Activated T-cell treated with anti-CD3 and anti-CD28 coated beads, Interleukin-2, amount 50 U/mL, for 4 hours (primary cell): ENCODE measurements around the gene RIN2. TPM values are rescaled to one million over a fixed set of nuclear protein-coding genes. Genes with fewer than 3 reads are reported as not detected.

ENCODE experiments used
- ATAC-seq, 2 donors: fragments of 200-7000 bp; cut with Tn5 transposase; one replicate each; pipeline ENCODE4 v1.10.0; 2021
- DNase-seq: peaks from one replicate; pipeline ENCODE4 v3.0.0-alpha.2; 2020
- H3K27me3 Mint-ChIP-seq: one replicate; pipeline ENCODE4 v1.8.0; 2021; ENCODE audit warnings: low read depth, mixed read lengths
- H3K36me3 Mint-ChIP-seq: one replicate; pipeline ENCODE4 v1.8.0; 2022; ENCODE audit warnings: mixed read lengths; ENCODE audit not compliant: insufficient read depth
- H3K4me1 Mint-ChIP-seq: one replicate; pipeline ENCODE4 v1.8.0; 2021; ENCODE audit warnings: low read depth, mixed read lengths
- H3K4me3 Mint-ChIP-seq: one replicate; pipeline ENCODE4 v1.8.0; 2021; ENCODE audit warnings: mild to moderate bottlenecking, moderate library complexity, mixed read lengths
- H3K9me3 Mint-ChIP-seq: one replicate; pipeline ENCODE4 v1.8.0; 2021; ENCODE audit warnings: mixed read lengths
- total RNA-seq, 3 donors: library from RNA; stranded (reverse); gene quantifications; one replicate each; pipeline ENCODE4 v1.2.1, GENCODE V29; 2021

The RIN2 gene
- total RNA-seq, 3 donors from 2014 or later, result 0.08 to 0.24 TPM; not detected in 1

DNA sequence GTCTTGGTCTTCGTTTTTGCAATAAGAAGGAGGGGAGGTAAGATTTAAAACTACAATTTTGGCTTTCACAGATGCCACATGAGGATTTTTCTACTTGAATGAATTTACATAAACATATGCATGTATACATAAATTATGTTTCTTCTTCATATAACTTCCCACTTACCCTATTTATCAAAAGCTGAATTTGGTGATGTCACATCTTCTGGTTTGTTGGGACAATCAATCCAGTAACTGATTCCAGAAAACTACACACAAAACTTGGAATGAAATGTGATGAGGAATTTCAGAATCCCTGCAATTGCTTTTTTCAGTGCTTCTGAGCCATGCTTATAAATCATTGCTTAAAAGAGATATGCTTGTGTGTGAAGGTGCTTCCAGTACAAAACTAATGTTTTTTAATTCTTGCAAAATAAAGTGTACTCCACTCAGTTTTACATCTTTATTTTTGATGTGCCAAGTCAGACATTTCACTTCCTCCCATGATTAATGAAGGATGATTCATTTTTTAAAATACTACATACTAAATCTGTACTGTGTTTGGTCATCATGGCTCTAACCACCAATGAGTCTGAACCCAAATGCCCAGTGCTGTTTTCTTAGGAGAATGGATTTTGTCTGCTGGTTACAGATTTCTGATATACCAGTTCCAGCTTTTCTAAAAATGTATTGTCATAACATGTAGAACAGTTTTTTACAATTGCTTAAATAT lies 32.1 kb upstream of the RIN2 start:
- no peak overlapping the region for H3K4me3 Mint-ChIP-seq
- no peaks in the 10 kb centered on the region for H3K9me3 Mint-ChIP-seq
- H3K27me3 Mint-ChIP-seq, result no peaks in the 10 kb centered on the region
- no peaks in the 10 kb centered on the region for H3K4me1 Mint-ChIP-seq
- DNase-seq (no peak), ATAC-seq (no peak)
- no peaks in the 10 kb centered on the region for H3K36me3 Mint-ChIP-seq

DNA sequence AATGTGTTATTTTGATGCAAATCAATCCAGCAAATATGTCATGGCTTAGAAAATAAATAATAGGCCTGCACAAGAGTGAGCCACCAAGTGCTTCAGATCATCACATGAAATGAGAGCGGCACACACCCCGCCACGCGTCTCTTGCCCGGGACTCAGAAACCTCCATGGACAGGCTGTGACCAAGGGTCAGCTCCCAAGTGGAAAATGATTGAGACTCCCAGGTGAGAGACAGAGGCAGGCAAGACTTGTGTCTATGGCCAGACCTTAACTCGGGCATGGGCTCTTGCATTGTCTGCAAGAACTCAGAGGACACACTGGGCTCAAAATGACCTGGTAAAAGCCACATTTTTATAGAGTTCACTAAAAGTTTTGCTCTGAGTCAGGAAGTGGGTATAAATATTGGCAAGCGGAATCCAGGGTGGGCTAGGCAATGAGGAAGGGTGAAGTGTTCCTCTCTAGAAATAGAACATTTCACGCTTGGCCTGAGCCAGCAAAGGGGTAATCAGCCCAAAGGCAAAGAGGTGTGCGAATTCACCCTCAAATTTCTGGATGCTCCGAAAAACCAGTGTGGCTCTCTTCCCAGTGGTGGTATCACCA lies 30.7 kb upstream of the RIN2 start:
- Mint-ChIP-seq H3K4me3 (no peak overlapping the region), H3K4me1 (no peaks in the 10 kb centered on the region), H3K27me3 (no peaks in the 10 kb centered on the region), H3K36me3 (no peaks in the 10 kb centered on the region), H3K9me3 (no peaks in the 10 kb centered on the region)
- DNase-seq, result no peak
- no peak for ATAC-seq

DNA sequence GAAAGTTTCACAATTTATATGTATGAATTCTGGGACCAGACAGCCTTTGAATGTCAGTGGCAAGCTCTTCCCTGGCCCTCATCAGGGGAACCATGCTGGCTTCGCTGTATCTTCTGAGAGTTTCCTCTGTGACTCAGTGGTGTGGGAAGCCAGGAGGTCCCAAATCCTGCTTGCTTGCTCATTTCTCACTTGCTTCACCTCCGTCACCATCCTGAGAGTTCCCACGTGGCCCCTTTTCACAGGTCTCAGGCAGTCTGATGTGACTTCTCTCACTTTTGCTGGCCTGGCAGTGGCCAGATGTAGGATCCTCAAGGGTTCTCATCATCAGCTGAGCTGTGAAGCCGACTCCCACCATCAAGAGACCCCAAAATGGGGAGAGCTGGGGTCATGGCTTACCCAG lies 28.4 kb upstream of the RIN2 start:
- no peaks in the 10 kb centered on the region for H3K4me1 Mint-ChIP-seq
- no peaks in the 10 kb centered on the region for H3K9me3 Mint-ChIP-seq
- H3K36me3 Mint-ChIP-seq, result no peaks in the 10 kb centered on the region
- H3K27me3 Mint-ChIP-seq, result peaks cover 3% of the 10 kb centered on the region
- no peak for DNase-seq
- no peak for ATAC-seq
- H3K4me3 Mint-ChIP-seq, result no peak overlapping the region

GRCh38 chr20:19730706-19731105 lies 27.4 kb upstream of the RIN2 start:
- DNase-seq, result no peak
- no peaks in the 10 kb centered on the region for H3K36me3 Mint-ChIP-seq
- H3K27me3 Mint-ChIP-seq, result peaks cover 3% of the 10 kb centered on the region

DNA sequence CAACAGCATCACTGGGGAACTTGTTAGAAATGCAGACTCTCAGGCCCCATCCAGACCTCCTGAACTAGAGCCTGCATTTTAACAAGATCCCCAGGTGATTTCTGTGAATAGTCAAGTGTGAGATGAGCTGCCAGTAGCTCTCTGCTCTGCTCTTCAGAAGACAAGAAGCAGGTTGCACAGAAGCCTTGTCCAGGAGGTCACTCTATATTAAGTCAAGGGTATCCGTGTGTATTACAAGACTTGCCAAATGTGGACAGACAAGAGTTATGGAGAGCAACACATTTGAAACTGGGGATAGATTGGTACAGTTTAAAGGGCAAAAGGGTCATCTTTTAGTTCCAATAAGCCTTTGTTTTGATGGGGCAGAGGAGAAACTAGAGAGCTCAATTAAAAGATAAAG lies 23.2 kb upstream of the RIN2 start:
- Mint-ChIP-seq H3K9me3 (no peaks in the 10 kb centered on the region), H3K27me3 (peaks cover 5% of the 10 kb centered on the region), H3K4me1 (no peaks in the 10 kb centered on the region), H3K36me3 (no peaks in the 10 kb centered on the region), H3K4me3 (no peak overlapping the region)
- ATAC-seq, result no peak
- DNase-seq, result no peak

More at GRCh38 chr20:19730706-19731105, 27.4 kb upstream of the RIN2 start:
- ATAC-seq, result no peak
- no peak overlapping the region for H3K4me3 Mint-ChIP-seq
- no peaks in the 10 kb centered on the region for H3K4me1 Mint-ChIP-seq
- H3K9me3 Mint-ChIP-seq, result no peaks in the 10 kb centered on the region

GRCh38 chr20:19735446-19735845 lies 22.6 kb upstream of the RIN2 start:
- no peak for DNase-seq
- no peak overlapping the region for H3K4me3 Mint-ChIP-seq
- H3K27me3 Mint-ChIP-seq, result peaks cover 5% of the 10 kb centered on the region
- no peaks in the 10 kb centered on the region for H3K4me1 Mint-ChIP-seq
- H3K9me3 Mint-ChIP-seq, result no peaks in the 10 kb centered on the region
- no peaks in the 10 kb centered on the region for H3K36me3 Mint-ChIP-seq
- ATAC-seq, result no peak

DNA sequence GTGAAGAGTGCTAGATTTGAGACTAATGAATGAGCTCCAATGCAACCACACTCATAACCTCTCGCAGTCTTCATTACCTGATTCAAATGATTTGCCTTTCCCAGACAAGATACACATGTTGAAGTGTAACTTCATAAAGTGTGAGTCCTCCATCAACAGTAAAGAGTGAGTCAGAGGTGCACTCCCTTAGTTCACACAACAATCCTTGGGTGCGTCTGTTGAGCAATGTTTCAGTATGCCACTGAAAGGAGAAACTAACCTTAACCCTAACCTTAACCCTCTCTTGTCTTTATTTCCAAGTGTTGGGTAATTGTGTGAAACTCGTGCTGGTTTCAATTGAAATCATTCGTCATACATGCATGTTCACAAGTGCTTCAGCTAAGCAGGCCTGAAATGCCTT lies 21.0 kb upstream of the RIN2 start:
- DNase-seq, result no peak
- H3K4me3 Mint-ChIP-seq, result no peak overlapping the region
- no peaks in the 10 kb centered on the region for H3K36me3 Mint-ChIP-seq
- no peaks in the 10 kb centered on the region for H3K4me1 Mint-ChIP-seq
- peak; percentile 77 to 78 for ATAC-seq
- H3K27me3 Mint-ChIP-seq, result peaks cover 8% of the 10 kb centered on the region
- H3K9me3 Mint-ChIP-seq, result no peaks in the 10 kb centered on the region

DNA sequence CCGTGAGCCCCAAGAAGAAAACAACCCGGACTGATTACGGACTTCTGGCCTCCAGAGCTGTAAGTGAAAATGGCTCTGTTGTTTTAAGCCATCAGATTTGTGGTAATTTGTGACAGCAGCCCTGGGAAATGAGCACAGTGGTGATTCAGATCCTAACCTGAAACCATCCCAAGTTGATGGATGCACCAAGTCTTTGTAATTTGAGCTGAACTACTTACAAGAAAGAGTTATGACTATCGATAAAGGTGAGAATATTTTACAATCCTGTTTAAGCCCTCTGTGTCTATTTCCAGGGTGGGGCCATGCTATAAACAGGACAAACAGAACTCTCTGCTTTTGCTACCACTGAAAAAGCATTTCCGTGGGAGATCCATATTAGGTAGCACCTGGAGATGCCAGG lies 19.1 kb upstream of the RIN2 start:
- Mint-ChIP-seq H3K27me3 (peaks cover 12% of the 10 kb centered on the region), H3K36me3 (no peaks in the 10 kb centered on the region), H3K4me3 (no peak overlapping the region), H3K4me1 (no peaks in the 10 kb centered on the region), H3K9me3 (no peaks in the 10 kb centered on the region)
- ATAC-seq (no peak), DNase-seq (no peak)

DNA sequence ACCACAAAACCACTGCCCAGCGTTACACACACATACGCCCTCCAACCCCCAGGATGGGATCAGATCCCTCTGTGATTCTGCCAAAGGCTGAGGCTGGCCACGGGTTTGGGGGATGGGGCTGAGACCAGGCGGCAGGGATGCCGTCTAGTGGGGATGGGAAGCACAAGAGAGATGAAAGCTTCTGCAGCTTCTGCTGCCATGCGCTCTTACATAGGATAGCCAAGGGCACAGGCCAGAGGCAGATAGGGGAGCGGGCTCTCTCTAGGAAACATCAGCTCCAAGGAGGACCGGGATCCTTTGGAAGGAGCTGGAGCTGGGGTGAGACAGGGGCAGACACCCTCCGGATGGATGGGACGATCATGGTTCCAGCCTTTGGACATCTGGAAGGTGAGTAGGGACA lies 18.7 kb upstream of the RIN2 start:
- ATAC-seq (no peak), DNase-seq (no peak)
- no peaks in the 10 kb centered on the region for H3K36me3 Mint-ChIP-seq
- H3K27me3 Mint-ChIP-seq, result peaks cover 12% of the 10 kb centered on the region
- no peaks in the 10 kb centered on the region for H3K9me3 Mint-ChIP-seq
- no peak overlapping the region for H3K4me3 Mint-ChIP-seq
- no peaks in the 10 kb centered on the region for H3K4me1 Mint-ChIP-seq

DNA sequence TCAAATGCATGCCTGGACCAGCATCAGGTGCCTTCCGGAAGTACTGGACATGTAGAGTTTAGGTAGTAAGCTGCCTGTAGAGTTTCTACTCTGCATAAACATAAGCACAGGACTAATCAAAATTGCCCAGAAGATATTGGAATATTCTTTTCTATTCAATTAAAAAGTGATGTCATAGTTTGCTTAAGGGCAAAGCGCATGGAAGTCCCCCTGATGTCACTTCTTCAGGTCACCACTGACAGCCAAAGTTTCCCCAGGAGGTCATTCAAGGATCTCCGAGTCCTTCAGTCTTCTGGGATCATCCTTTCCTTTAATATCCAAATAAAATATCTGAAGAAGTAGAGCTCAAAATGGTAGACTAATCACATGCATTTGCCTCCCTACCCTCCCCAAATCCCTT lies 17.5 kb upstream of the RIN2 start:
- no peak for ATAC-seq
- no peak for DNase-seq
- no peaks in the 10 kb centered on the region for H3K4me1 Mint-ChIP-seq
- H3K4me3 Mint-ChIP-seq, result no peak overlapping the region
- no peaks in the 10 kb centered on the region for H3K36me3 Mint-ChIP-seq
- no peaks in the 10 kb centered on the region for H3K9me3 Mint-ChIP-seq
- H3K27me3 Mint-ChIP-seq, result peaks cover 12% of the 10 kb centered on the region

GRCh38 chr20:19741924-19742323 lies 16.1 kb upstream of the RIN2 start:
- Mint-ChIP-seq H3K27me3 (peaks cover 12% of the 10 kb centered on the region), H3K4me1 (no peaks in the 10 kb centered on the region), H3K9me3 (peaks cover 5% of the 10 kb centered on the region), H3K4me3 (no peak overlapping the region), H3K36me3 (no peaks in the 10 kb centered on the region)
- ATAC-seq (no peak), DNase-seq (no peak)

DNA sequence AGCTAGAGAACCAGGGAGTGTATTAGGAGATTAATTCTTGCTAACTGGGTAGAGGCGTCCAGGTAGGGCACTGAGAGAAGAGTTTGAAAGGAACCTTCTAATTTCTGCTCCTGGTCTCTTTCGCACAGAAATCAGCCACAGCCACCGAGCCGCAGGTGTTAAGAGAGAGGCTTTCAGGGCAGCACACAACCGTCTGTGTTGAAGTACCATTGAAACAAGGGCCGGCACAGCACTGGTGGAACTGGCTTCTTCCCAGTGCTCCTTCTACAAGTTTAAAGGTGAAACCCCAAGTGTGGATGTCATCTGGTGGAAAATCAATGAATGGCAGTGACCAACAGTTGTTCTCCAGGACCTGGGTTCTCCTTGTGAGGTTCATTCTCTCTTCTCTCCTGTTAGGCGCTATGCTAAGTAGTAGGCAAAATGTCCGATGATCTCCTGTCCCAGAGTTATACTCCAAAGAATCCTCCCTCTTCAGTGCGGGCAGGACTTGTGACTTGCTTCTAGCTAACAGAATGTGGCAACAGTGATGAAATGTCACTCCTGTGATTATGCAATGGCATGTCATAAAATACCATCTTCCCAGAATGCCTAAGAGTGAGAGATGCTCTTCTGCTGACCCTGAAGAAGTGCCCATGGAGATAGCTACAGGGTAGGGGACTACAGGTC lies 15.0 kb upstream of the RIN2 start:
- no peak for ATAC-seq
- no peak for DNase-seq
- H3K4me3 Mint-ChIP-seq, result no peak overlapping the region

GRCh38 chr20:19743640-19743995 lies 14.4 kb upstream of the RIN2 start:
- Mint-ChIP-seq H3K9me3 (peaks cover 5% of the 10 kb centered on the region), H3K36me3 (no peaks in the 10 kb centered on the region), H3K4me3 (no peak overlapping the region), H3K27me3 (peaks cover 13% of the 10 kb centered on the region), H3K4me1 (no peaks in the 10 kb centered on the region)
- DNase-seq (no peak), ATAC-seq (no peak)

More for the DNA sequence above, 15.0 kb upstream of the RIN2 start:
- H3K27me3 Mint-ChIP-seq, result peaks cover 13% of the 10 kb centered on the region
- no peaks in the 10 kb centered on the region for H3K4me1 Mint-ChIP-seq
- peaks cover 5% of the 10 kb centered on the region for H3K9me3 Mint-ChIP-seq
- H3K36me3 Mint-ChIP-seq, result no peaks in the 10 kb centered on the region

GRCh38 chr20:19745106-19745505 lies 13.0 kb upstream of the RIN2 start:
- Mint-ChIP-seq H3K27me3 (peaks cover 11% of the 10 kb centered on the region), H3K4me1 (no peaks in the 10 kb centered on the region), H3K4me3 (no peak overlapping the region), H3K9me3 (peaks cover 5% of the 10 kb centered on the region), H3K36me3 (no peaks in the 10 kb centered on the region)
- DNase-seq, result no peak
- no peak for ATAC-seq

DNA sequence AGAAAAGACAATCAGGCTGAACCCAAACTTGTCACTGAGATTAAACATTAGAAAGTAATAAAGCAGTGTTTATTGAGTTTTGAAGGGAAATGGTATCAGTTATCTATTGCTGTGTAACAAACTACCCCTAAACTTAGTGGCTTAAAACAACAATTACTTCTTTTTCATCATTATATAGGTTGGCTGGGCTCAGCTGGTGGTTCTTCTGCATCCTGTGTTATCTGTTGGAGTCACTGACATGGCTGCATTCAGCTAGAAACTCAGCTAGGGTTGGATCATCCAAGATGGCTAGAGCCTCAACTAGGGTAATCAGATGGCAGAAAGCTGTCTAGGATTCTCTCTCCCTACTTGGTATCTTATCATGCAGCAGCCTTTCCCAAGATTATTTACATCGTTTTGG lies 12.5 kb upstream of the RIN2 start:
- ATAC-seq (no peak), DNase-seq (no peak)
- Mint-ChIP-seq H3K9me3 (peaks cover 5% of the 10 kb centered on the region), H3K36me3 (no peaks in the 10 kb centered on the region), H3K27me3 (peaks cover 12% of the 10 kb centered on the region), H3K4me3 (no peak overlapping the region), H3K4me1 (no peaks in the 10 kb centered on the region)
